ENCODE measurements around the gene HSPA12B.
A peak's percentile ranks its signal among the peaks of the same experiment; 100 is the strongest.
"Not testable (repeated sequence)": the region's sequence is repeated elsewhere in the genome, so short reads cannot be mapped to it uniquely, and the experiment has no call there.

Gene HSPA12B

DNA sequence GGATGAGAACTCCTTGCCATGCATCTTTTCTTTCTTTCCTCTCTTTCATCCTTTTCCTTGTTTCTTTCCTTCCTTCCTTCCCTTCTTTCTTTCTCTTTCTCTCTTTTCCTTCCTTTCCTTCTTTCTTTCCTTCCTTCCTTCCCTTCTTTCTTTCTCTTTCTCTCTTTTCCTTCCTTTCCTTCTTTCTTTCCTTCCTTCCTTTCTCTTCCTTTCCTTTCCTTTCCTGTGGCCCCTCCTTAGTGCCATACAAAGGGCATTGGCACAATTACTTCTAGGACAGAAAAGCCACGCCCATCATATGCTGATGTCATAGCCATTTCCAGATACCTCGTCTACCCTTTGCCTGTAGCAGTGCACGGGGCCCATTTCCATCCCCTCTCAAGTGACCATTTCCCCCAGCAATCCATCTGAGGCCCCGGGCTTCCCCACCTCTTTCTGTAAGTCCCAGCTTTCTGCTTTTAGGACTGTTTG lies 56.2 kb downstream of the HSPA12B start:
- DNase-seq = peak; percentile 32

DNA sequence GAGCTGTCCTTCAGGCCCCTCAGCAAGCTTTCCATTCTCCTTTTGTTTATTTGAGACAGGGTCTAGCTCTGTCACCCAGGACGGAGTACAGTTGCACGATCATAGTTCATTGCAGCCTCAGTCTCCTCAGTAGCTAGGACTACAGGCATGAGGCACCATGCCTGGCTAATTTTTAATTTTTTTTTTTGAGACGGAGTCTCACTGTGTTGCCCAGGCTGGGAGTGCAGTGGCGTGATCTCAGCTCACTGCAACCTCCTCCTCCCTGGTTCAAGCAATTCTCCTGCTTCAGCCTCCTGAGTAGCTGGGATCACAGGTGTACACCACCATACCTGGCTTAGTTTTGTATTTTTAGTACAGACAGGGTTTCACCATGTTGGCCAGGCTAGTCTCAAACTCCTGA lies 56.7 kb downstream of the HSPA12B start:
- DNase-seq = not testable (repeated sequence)

DNA sequence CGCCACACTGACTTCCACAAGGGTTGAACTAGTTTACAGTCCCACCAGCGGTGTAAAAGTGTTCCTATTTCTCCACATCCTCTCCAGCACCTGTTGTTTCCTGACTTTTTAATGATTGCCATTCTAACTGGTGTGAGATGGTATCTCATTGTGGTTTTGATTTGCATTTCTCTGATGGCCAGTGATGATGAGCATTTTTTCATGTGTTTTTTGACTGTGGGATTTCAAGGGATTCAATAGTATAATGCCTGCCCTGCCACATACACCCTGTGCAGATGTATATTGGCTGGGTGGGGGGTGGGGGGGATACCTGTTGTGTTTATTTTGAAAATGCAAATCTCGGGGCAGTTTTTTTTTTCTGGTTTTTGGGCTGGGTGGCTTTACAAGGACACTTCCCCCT lies 61.7 kb downstream of the HSPA12B start:
- DNase-seq = not testable (repeated sequence)

DNA sequence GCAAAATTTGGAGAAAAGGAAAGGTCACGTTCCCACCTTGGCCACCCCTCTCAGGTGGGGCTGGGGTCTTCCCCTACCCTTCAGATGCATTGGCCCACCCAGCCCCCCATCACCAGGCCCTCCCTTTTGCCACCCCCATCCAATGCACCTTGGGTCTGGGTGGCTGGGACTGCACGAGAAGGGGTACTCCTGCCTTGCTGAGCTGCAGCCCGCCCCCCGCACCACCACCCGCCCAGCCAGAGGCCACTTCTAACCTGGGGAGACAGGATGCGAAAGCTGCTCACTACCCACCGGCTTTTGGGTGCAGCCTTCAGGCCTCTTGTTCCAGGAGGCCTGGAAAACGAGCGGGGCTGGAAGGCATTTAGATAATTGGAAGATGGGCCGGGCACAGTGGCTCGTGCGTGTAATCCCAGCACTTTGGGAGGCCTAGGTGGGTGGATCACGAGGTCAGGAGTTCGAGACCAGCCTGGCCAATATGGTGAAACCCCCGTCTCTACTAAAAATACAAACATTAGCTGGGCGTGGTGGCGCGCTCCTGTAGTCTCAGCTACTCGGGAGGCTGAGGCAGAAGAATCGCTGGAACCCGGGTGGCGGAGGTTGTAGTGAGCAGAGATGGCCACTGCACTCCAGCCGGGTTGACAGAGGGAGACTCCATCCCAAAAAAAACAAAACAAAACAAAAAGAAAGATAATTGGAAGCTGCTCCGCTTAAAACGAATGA lies 62.4 kb downstream of the HSPA12B start:
- DNase-seq = no peak

DNA sequence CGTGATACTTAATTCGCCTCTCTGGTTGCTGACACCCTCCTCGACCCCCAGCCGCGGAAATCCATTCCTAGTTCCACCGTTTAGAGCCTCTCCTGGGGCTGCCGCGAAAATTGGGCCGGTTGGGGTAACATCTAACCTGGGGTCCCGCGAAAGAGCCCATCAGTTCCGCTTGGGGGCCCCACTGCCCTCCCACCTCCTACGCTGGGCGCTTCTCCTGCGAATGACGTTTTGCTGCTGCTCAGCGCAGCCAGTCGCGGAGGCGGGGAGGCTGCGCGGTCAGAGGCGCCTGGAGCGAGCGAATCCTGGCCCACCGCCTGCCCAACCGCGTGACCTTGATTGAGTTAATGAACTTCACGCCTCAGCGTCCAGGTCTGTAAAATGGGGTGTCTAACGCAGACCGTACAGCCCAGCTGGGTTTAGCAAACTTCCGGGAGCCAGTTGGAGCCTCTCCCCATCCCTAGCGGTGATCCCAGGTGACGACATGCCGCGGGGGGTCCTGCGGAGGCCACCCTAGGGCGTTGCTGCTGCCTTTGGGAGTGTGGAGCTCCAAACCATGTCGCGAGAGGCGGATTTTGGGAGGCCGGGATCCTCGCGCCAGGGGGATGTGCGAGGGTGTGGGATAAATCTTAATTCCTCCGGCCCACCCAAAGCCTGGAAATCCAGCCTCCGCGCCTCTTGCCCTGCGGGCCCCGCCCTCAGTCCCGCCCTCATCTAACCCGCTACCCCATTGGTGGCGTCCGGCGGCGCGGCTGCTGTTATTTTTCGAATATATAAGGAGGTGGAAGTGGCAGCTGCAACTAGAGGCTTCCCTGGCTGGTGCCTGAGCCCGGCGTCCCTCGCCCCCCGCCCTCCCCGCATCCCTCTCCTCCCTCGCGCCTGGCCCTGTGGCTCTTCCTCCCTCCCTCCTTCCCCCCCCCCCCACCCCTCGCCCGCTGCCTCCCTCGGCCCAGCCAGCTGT lies 63.3 kb downstream of the HSPA12B start, which contains the start of gene CDC25B:
Gene CDC25B (plus strand): TSS at position 800 of the 958 bp plus-strand sequence. CDS start 222 bp downstream, outside the sequence.
- DNase-seq = peak; percentile 91

DNA sequence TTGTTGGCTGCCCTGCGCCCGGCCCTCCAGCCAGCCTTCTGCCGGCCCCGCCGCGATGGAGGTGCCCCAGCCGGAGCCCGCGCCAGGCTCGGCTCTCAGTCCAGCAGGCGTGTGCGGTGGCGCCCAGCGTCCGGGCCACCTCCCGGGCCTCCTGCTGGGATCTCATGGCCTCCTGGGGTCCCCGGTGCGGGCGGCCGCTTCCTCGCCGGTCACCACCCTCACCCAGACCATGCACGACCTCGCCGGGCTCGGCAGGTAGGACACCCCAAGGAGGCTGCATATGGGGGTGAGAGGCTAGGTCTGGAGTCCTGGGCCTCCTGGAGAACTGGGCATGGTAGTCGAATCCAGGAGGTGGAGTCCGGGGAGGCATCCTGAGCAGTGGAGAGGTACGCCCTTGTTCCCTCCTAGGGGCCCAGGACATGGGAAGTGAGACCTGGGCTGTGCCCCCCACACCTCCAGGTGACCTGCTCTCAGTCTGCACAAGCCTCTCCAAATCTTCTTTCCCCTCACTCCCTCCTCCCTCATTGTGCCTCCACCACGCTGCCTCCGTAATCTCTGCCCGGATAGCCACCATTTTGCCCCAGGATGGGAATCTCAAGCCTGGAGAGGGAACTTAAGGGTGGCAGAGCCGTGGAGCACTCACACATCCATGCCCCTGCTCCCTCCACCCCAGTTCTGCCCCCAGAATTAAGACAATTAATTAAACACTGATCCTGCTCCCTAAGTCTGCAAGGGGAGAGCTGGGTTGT lies 64.2 kb downstream of the HSPA12B start:
- no peak for DNase-seq

DNA sequence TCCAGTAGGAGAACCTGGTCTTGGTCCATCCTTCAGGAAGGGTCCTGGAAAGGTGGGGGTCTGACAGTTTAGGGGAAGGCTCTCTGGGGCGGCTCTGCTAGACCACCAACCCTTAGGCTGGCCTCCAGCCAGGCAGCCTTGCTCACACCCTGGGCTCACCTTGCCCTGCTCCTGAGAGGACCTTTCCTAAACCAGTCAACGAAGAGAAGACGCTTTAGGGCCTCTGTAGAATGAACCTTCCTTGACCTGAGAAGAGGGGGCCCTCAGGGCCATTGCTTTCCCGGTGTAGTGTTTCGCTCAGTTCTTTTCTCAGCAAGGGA lies 64.7 kb downstream of the HSPA12B start:
- DNase-seq = no peak

DNA sequence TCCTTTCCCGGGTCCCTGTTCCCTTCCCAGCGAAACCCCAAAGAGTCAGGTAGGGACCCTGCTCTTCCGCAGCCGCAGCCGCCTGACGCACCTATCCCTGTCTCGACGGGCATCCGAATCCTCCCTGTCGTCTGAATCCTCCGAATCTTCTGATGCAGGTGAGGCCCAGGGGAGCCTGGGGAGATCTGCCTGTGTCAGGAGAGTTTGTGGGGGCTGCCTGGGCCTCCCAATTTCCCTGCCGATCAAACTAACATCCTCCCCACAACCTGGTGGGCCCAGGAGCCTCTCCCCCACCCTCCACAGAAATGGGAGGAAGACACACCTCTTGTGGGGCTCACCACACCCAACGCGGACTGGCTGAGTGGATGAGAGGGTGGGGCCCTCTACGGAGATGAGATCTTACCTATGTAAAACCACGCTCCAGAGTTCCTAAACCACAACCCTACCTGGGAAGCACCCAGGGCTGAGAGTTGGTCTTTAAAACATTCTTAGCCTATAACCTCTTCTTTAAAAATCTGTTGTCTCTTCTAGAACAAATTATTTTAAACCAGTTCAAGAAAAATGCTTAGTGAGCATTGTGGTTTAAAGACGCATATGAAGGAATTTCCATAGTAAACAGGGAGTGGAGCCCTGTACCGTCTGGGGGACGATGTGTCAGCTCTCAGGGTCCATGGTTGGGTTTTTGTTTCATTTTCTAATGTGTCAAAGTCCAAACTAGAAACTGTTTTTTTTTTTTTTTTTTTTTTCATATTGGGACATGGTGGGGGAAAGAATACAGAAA lies 65.3 kb downstream of the HSPA12B start:
- DNase-seq = no peak

DNA sequence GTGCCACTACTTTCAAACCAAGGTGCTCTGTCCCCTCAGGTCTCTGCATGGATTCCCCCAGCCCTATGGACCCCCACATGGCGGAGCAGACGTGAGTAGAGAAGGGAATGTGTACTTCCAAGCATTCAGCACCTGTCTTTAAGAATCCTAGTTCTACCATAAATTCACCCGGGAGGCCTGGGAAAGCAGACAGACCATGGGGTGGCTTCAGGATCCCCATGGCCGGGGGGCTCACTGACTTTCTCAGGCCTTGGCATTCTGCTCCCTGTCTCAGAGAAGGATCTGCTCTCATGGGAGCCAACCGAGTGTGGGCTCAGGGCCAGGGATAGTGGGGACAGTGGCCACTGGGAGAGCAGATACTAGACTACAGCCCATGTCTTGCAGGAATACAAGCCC lies 65.9 kb downstream of the HSPA12B start:
- no peak for DNase-seq

DNA sequence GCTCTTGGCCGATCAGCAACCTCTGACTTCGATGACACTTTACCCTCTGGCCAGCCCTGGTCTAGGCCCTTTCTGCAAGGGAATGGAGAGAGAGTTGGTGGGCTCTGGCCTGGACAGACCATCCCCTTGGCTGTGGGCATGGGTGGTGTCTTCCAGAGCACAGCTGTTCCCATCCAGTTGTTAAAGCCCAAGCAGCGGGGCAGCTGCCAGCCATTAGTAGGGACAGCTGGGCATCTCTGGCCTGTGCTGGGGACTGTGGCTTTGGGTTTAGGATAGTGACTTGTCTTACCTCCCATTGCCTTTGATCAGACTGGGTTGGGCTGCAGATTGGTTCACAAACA lies 66.4 kb downstream of the HSPA12B start:
- DNase-seq = no peak

DNA sequence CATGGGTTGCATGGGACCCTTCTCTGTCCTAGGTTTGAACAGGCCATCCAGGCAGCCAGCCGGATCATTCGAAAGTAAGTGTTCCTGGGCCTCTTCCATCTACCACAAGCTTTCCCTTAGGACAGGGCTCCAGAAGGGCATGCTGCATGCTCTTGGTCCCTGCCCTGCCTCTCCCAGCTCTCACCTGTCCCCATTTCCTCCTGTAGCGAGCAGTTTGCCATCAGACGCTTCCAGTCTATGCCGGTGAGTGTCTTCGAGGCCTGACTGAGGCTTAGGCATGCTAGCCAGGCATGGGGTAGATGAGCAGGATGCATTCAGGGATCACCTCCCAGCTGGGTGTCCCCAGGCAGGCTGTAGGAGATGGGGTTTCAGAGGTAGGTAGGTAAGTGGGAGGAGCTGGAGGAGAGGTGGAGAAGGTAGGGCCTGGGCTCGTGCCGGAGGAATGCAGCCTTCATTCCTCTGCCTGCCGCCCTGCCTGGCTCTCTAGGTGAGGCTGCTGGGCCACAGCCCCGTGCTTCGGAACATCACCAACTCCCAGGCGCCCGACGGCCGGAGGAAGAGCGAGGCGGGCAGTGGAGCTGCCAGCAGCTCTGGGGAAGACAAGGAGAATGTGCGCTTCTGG lies 67.9 kb downstream of the HSPA12B start:
- no peak for DNase-seq

DNA sequence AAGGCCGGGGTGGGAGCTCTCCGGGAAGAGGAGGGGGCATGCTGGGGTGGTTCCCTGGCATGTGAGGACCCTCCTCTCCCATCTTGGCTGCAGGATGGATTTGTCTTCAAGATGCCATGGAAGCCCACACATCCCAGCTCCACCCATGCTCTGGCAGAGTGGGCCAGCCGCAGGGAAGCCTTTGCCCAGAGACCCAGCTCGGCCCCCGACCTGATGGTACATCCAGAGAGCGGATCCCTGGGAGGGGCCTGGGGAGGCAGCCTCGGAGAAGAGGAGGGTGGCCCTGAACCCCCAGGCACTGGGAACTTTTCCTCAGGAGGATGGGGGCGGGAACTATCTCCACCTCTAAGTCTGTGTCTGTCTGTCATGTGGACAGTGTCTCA lies 68.4 kb downstream of the HSPA12B start:
- DNase-seq = no peak

DNA sequence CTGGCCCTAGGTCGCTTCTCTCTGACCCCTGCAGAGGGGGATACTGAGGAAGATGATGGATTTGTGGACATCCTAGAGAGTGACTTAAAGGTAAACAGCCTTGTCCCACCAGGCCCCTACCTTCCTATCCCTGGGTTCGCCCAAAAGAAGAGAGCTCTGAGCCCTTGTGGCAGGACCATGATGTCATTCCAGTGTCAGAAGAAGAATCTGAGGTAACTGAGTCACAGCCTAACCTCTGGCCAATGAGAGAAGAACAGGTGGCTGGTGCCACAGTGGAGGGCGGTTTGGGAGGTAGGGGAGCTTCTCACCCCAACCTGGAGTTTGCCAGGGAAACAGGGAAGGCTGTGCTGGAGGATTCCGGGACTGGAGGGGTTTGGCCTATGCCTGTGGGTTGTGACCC lies 68.8 kb downstream of the HSPA12B start:
- DNase-seq = no peak

DNA sequence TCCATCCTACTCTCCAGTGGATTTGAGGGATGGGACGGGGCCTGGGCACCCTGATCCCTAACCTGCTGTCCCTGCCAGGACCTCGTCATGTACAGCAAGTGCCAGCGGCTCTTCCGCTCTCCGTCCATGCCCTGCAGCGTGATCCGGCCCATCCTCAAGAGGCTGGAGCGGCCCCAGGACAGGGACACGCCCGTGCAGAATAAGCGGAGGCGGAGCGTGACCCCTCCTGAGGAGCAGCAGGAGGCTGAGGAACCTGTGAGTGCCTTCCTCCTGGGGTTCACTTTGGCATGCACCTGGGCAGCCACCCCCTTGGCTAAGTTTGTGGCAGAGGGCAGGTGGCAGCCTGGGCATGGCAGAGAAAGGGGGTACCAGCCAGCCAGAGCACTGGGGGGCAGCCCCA lies 69.4 kb downstream of the HSPA12B start:
- no peak for DNase-seq

All from NCI-H2029 (cell line).